Vagina (tissue), 2 donors: ENCODE data around the gene C1QTNF2.

Experiments
- POLR2A ChIP-seq, 2 donors: fragments of 450-650 bp; IDR thresholded peaks; one replicate each; pipeline ENCODE4 v1.6.1; 2017; ENCODE audit warnings: antibody characterized with exemption in 2 of 2, mild to moderate bottlenecking in 2 of 2, moderate library complexity in 2 of 2
- POLR2AphosphoS5 ChIP-seq, 2 donors: sonication (generic); formaldehyde crosslinking; IDR thresholded peaks; one replicate each; pipeline ENCODE4 v1.9.0; 2017; ENCODE audit warnings: antibody characterized with exemption in 2 of 2, mild to moderate bottlenecking in 2 of 2, low read depth in 1 of 2; ENCODE audit not compliant: insufficient read depth in 1 of 2
- TF ChIP-seq, protein P1 (sequence below), 3 experiments: fragments of 450-650 bp in 2 of 3; fragments of 200-600 bp in 1 of 3; sonication (generic) in 1 of 3; IDR thresholded peaks; one replicate each; pipeline ENCODE4 v1.5.1; 2017 to 2019; ENCODE audit warnings: antibody characterized with exemption in 3 of 3, mild to moderate bottlenecking in 2 of 3, moderate library complexity in 2 of 3

- TF ChIP-seq, protein P1, sequence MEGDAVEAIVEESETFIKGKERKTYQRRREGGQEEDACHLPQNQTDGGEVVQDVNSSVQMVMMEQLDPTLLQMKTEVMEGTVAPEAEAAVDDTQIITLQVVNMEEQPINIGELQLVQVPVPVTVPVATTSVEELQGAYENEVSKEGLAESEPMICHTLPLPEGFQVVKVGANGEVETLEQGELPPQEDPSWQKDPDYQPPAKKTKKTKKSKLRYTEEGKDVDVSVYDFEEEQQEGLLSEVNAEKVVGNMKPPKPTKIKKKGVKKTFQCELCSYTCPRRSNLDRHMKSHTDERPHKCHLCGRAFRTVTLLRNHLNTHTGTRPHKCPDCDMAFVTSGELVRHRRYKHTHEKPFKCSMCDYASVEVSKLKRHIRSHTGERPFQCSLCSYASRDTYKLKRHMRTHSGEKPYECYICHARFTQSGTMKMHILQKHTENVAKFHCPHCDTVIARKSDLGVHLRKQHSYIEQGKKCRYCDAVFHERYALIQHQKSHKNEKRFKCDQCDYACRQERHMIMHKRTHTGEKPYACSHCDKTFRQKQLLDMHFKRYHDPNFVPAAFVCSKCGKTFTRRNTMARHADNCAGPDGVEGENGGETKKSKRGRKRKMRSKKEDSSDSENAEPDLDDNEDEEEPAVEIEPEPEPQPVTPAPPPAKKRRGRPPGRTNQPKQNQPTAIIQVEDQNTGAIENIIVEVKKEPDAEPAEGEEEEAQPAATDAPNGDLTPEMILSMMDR (IDR thresholded peaks at IDR 0.05): no peak
- TF ChIP-seq POLR2A (IDR thresholded peaks at IDR 0.05) (no peak), POLR2AphosphoS5 (IDR thresholded peaks at IDR 0.05; ENCODE audit: insufficient read depth in 1 of 2, low read depth in 1 of 2) (no peak)
Observed at GRCh38 chr5:160419458-160420330, 49.3 kb upstream of the C1QTNF2 start.
